Esophagus muscularis mucosa (tissue), 4 donors: ENCODE results near the gene PEPD. TPM values are rescaled to one million over a fixed set of nuclear protein-coding genes. Genes with fewer than 3 reads are reported as not detected.

Source experiments
- DNase-seq: peaks from one replicate; pipeline ENCODE4 v3.0.0-alpha.2; 2017; ENCODE audit errors: extremely low spot score
- H3K27ac ChIP-seq, 4 donors: fragments of 200-600 bp; sonication (generic); replicated peaks in 1 of 4; 1 replicate in 3 of 4; 2 replicates in 1 of 4; pipeline ENCODE4 v1.5.1; 2016 to 2019; ENCODE audit warnings: mild to moderate bottlenecking in 1 of 4
- H3K27me3 ChIP-seq, 4 donors: fragments of 200-600 bp; sonication (generic); one replicate each; pipeline versions ENCODE4 v1.5.1 to v1.6.0; 2016 to 2019
- H3K36me3 ChIP-seq, 4 donors: fragments of 200-600 bp; sonication (generic); one replicate each; pipeline ENCODE4 v1.5.1; 2016 to 2019
- H3K4me1 ChIP-seq, 4 donors: fragments of 200-600 bp; sonication (generic); one replicate each; pipeline ENCODE4 v1.5.1; 2016 to 2019
- H3K4me3 ChIP-seq, 4 donors: fragments of 200-600 bp; sonication (generic); 1 replicate in 2 of 4; 2 replicates in 2 of 4; pipeline ENCODE4 v1.5.1; 2016 to 2019; ENCODE audit warnings: mild to moderate bottlenecking in 4 of 4, moderate library complexity in 1 of 4
- H3K9me3 ChIP-seq, 4 donors: fragments of 200-600 bp; sonication (generic); 1 replicate in 3 of 4; 2 replicates in 1 of 4; pipeline ENCODE4 v1.5.1; 2016 to 2019
- CTCF ChIP-seq, 3 experiments: fragments of 200-600 bp in 2 of 3; fragments of 450-650 bp in 1 of 3; sonication (generic) in 2 of 3; IDR thresholded peaks; one replicate each; pipeline ENCODE4 v1.5.1; 2017 to 2019; ENCODE audit warnings: antibody characterized with exemption in 3 of 3, mild to moderate bottlenecking in 2 of 3, moderate library complexity in 1 of 3
- EP300 ChIP-seq: sonication (generic); formaldehyde crosslinking; IDR thresholded peaks from one replicate; pipeline ENCODE4 v1.6.1; 2017; ENCODE audit warnings: antibody characterized with exemption
- POLR2A ChIP-seq: fragments of 450-650 bp; IDR thresholded peaks from one replicate; pipeline ENCODE4 v1.6.1; 2017; ENCODE audit warnings: antibody characterized with exemption, moderate library complexity, mild to moderate bottlenecking, low read depth
- POLR2AphosphoS5 ChIP-seq, 2 donors: sonication (generic); formaldehyde crosslinking; IDR thresholded peaks; one replicate each; pipeline ENCODE4 v1.6.1; 2017; ENCODE audit warnings: antibody characterized with exemption in 2 of 2
- WGBS: methylation state at CpG from one replicate; pipeline ENCODE4 v1.1.5; 2018; 5-methylcytosine and 5-hydroxymethylcytosine counted together
- intact Hi-C: fragments of 100-400 bp; cut with DNase I; formaldehyde crosslinking; loops from one replicate; pipeline ENCODE4 v1.15.1; 2023
- total RNA-seq, 4 donors: library from RNA; depleted of rRNA; stranded (reverse); fragments of >200 nt; gene quantifications; one replicate each; pipeline versions ENCODE4 v1.1.0 to v1.2.1, GENCODE V29; 2016

Gene PEPD
- total RNA-seq, 4 donors from 2014 or later: 59.8 to 90.9 (median 73.0) TPM

- DNase-seq: no peak
- intact Hi-C loops: no loop called here
- no peak overlapping the region for H3K27ac ChIP-seq
- H3K36me3 ChIP-seq: no peaks in the 10 kb centered on the region
- H3K4me3 ChIP-seq: no peak overlapping the region
- H3K9me3 ChIP-seq: peaks cover 0 to 2% (median 0%) of the 10 kb centered on the region in 4 donors
- H3K27me3 ChIP-seq: peaks cover 0 to 30% (median 0%) of the 10 kb centered on the region in 4 donors
- TF ChIP-seq EP300 (no peak), CTCF (IDR thresholded peaks at IDR 0.05) (no peak), POLR2AphosphoS5 (IDR thresholded peaks at IDR 0.05) (no peak)
- WGBS: 81% methylated on average over 9 of the region's 12 CpGs
- H3K4me1 ChIP-seq: no peaks in the 10 kb centered on the region
Observed at GRCh38 chr19:33350538-33351309, 170.9 kb downstream of the PEPD start.

GRCh38 chr19:33349319-33350289 lies 172.0 kb downstream of the PEPD start:
- H3K27ac ChIP-seq: no peak overlapping the region
- H3K36me3 ChIP-seq: no peaks in the 10 kb centered on the region
- intact Hi-C loops: no loop called here
- peaks cover 0 to 5% (median 1%) of the 10 kb centered on the region in 4 donors for H3K4me1 ChIP-seq
- H3K4me3 ChIP-seq: no peak overlapping the region
- no peak for TF ChIP-seq POLR2AphosphoS5 (IDR thresholded peaks at IDR 0.05)
- no peak for TF ChIP-seq CTCF (IDR thresholded peaks at IDR 0.05)
- TF ChIP-seq EP300: no peak
- no peak for TF ChIP-seq POLR2A
- no peak for DNase-seq
- WGBS: 84% methylated on average over 12 of the region's 12 CpGs
- H3K9me3 ChIP-seq: no peaks in the 10 kb centered on the region
- H3K27me3 ChIP-seq: peaks cover 0 to 36% (median 0%) of the 10 kb centered on the region in 4 donors

GRCh38 chr19:33348301-33349010 lies 173.1 kb downstream of the PEPD start:
- peaks cover 0 to 41% (median 0%) of the 10 kb centered on the region in 4 donors for H3K27me3 ChIP-seq
- H3K4me3 ChIP-seq: no peak overlapping the region
- intact Hi-C loops: no loop called here
- no peak for DNase-seq
- TF ChIP-seq POLR2A: no peak
- TF ChIP-seq CTCF (IDR thresholded peaks at IDR 0.05): no peak
- no peak for TF ChIP-seq POLR2AphosphoS5 (IDR thresholded peaks at IDR 0.05)
- no peak for TF ChIP-seq EP300
- H3K27ac ChIP-seq: no peak overlapping the region
- peaks cover 0 to 12% (median 7%) of the 10 kb centered on the region in 4 donors for H3K4me1 ChIP-seq
- WGBS: 67% methylated on average over 12 of the region's 12 CpGs
- no peaks in the 10 kb centered on the region for H3K36me3 ChIP-seq
- no peaks in the 10 kb centered on the region for H3K9me3 ChIP-seq

- Histone ChIP-seq H3K27me3 (peaks cover 0 to 47% (median 0%) of the 10 kb centered on the region in 4 donors), H3K9me3 (no peaks in the 10 kb centered on the region), H3K4me1 (peaks cover 0 to 12% (median 7%) of the 10 kb centered on the region in 4 donors), H3K4me3 (no peak overlapping the region), H3K27ac (no peak overlapping the region), H3K36me3 (no peaks in the 10 kb centered on the region)
- WGBS: 90% methylated on average over 6 of the region's 10 CpGs
- no peak for DNase-seq
- intact Hi-C loops: no loop called here
- no peak for TF ChIP-seq EP300
Observed at GRCh38 chr19:33347300-33347699, 174.3 kb downstream of the PEPD start.
